ENCODE data around the gene MERTK. TPM values are rescaled to one million over a fixed set of nuclear protein-coding genes. Genes with fewer than 3 reads are reported as not detected.
"Not testable (repeated sequence)": the region's sequence is repeated elsewhere in the genome, so short reads cannot be mapped to it uniquely, and the experiment has no call there.

The MERTK gene
- total RNA-seq, 1 experiment from 2014 or later, result 39.2 TPM

- TF ChIP-seq, protein P1, sequence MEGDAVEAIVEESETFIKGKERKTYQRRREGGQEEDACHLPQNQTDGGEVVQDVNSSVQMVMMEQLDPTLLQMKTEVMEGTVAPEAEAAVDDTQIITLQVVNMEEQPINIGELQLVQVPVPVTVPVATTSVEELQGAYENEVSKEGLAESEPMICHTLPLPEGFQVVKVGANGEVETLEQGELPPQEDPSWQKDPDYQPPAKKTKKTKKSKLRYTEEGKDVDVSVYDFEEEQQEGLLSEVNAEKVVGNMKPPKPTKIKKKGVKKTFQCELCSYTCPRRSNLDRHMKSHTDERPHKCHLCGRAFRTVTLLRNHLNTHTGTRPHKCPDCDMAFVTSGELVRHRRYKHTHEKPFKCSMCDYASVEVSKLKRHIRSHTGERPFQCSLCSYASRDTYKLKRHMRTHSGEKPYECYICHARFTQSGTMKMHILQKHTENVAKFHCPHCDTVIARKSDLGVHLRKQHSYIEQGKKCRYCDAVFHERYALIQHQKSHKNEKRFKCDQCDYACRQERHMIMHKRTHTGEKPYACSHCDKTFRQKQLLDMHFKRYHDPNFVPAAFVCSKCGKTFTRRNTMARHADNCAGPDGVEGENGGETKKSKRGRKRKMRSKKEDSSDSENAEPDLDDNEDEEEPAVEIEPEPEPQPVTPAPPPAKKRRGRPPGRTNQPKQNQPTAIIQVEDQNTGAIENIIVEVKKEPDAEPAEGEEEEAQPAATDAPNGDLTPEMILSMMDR (IDR thresholded peaks at IDR 0.05; ENCODE audit: insufficient read depth in 1 of 2, low read depth in 1 of 2, low read length in 1 of 2, severe bottlenecking in 1 of 2, unreplicated experiment in 1 of 2), result no peak
- no peaks in the 10 kb centered on the region for H3K4me1 ChIP-seq
- peaks cover 1% of the 10 kb centered on the region; the same call in 1 of the 2 replicates for H3K36me3 ChIP-seq (ENCODE audit: control insufficient read depth, insufficient read depth, low read length)
- CTCF ChIA-PET, result no interaction called here
- Mint-ChIP-seq H3K9me3 (ENCODE audit: unreplicated experiment) (peaks cover 10% of the 10 kb centered on the region), H3K27me3 (ENCODE audit: insufficient read depth, unreplicated experiment) (no peaks in the 10 kb centered on the region), H3K36me3 (ENCODE audit: insufficient read depth, unreplicated experiment) (peaks cover 55% of the 10 kb centered on the region), H3K27ac (ENCODE audit: unreplicated experiment) (no peak overlapping the region), H3K4me1 (ENCODE audit: low read depth, unreplicated experiment) (no peaks in the 10 kb centered on the region), H3K4me3 (ENCODE audit: unreplicated experiment) (no peak overlapping the region)
- no peaks in the 10 kb centered on the region; the same call in 1 of the 2 replicates for H3K9me3 ChIP-seq
- no TSS peak for BruUV-seq (replicated peaks)
- H3K4me3 ChIP-seq (ENCODE audit: low read depth, low read length), result no peak overlapping the region
- H3K27me3 ChIP-seq (replicated peaks; ENCODE audit: control insufficient read depth, insufficient read depth, low read length), result no peaks in the 10 kb centered on the region
- DNase-seq, result no peak
- POLR2A ChIA-PET, result no interaction called here
- intact Hi-C loops (cut with micrococcal nuclease; ENCODE audit: unreplicated experiment), result no loop called here
Observed at GRCh38 chr2:112065486-112065885, 167.1 kb downstream of the MERTK start.

- TF ChIP-seq, protein P1 (IDR thresholded peaks at IDR 0.05; ENCODE audit: insufficient read depth in 1 of 2, low read depth in 1 of 2, low read length in 1 of 2, severe bottlenecking in 1 of 2, unreplicated experiment in 1 of 2), result no peak
- ChIA-PET POLR2A (no interaction called here), CTCF (no interaction called here)
- H3K36me3 ChIP-seq (ENCODE audit: control insufficient read depth, insufficient read depth, low read length), result peaks cover 1% of the 10 kb centered on the region; the same call in 1 of the 2 replicates
- intact Hi-C loops (cut with micrococcal nuclease; ENCODE audit: unreplicated experiment), result no loop called here
- DNase-seq, result no peak
- no TSS peak for BruUV-seq (replicated peaks)
- no peaks in the 10 kb centered on the region for H3K27me3 ChIP-seq (replicated peaks; ENCODE audit: control insufficient read depth, insufficient read depth, low read length)
- H3K4me1 Mint-ChIP-seq (ENCODE audit: low read depth, unreplicated experiment), result no peaks in the 10 kb centered on the region
- H3K4me1 ChIP-seq, result no peaks in the 10 kb centered on the region
- no peak overlapping the region for H3K27ac Mint-ChIP-seq (ENCODE audit: unreplicated experiment)
- no peak overlapping the region for H3K4me3 ChIP-seq (ENCODE audit: low read depth, low read length)
- H3K9me3 Mint-ChIP-seq (ENCODE audit: unreplicated experiment), result peaks cover 10% of the 10 kb centered on the region
- no peaks in the 10 kb centered on the region; the same call in 1 of the 2 replicates for H3K9me3 ChIP-seq
- no peak overlapping the region for H3K4me3 Mint-ChIP-seq (ENCODE audit: unreplicated experiment)
- peaks cover 55% of the 10 kb centered on the region for H3K36me3 Mint-ChIP-seq (ENCODE audit: insufficient read depth, unreplicated experiment)
- no peaks in the 10 kb centered on the region for H3K27me3 Mint-ChIP-seq (ENCODE audit: insufficient read depth, unreplicated experiment)
Observed at GRCh38 chr2:112065966-112066365, 167.6 kb downstream of the MERTK start.

GRCh38 chr2:112069794-112070193, 171.4 kb downstream of the MERTK start:
- peaks cover 72% of the 10 kb centered on the region for H3K36me3 Mint-ChIP-seq (ENCODE audit: insufficient read depth, unreplicated experiment)
- H3K36me3 ChIP-seq (ENCODE audit: control insufficient read depth, insufficient read depth, low read length); BruUV-seq (replicated peaks); CTCF ChIA-PET; H3K9me3 ChIP-seq; POLR2A ChIA-PET; H3K9me3 Mint-ChIP-seq (ENCODE audit: unreplicated experiment); H3K4me1 ChIP-seq; DNase-seq; intact Hi-C loops (cut with micrococcal nuclease; ENCODE audit: unreplicated experiment); H3K27me3 ChIP-seq (replicated peaks; ENCODE audit: control insufficient read depth, insufficient read depth, low read length); H3K4me3 Mint-ChIP-seq (ENCODE audit: unreplicated experiment); H3K27me3 Mint-ChIP-seq (ENCODE audit: insufficient read depth, unreplicated experiment); H3K4me1 Mint-ChIP-seq (ENCODE audit: low read depth, unreplicated experiment); H3K4me3 ChIP-seq (ENCODE audit: low read depth, low read length); H3K27ac Mint-ChIP-seq (ENCODE audit: unreplicated experiment): not testable (repeated sequence)

DNA sequence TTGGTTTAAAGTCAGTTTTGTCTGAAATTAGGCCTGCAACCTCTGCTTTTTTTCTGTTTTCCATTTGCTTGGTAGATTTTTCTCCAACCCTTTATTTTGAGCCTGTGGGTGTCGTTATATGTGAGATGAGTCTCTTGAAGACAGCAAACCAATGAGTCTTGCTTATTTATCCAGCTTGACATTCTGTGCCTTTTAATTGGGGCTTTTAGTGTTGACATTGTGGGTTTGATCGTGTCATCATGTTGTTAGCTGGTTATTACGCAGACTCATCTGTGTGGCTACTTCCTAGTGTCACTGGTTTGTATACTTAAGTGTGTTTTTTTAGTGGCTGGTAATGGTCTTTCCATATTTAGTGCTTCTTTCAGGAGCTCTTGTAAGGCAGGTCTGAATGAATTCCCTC, 175.5 kb downstream of the MERTK start:
- Histone ChIP-seq H3K36me3 (ENCODE audit: control insufficient read depth, insufficient read depth, low read length) (peaks cover 4% of the 10 kb centered on the region), H3K9me3 (no peaks in the 10 kb centered on the region), H3K4me1 (peaks cover 15% of the 10 kb centered on the region), H3K27me3 (replicated peaks; ENCODE audit: control insufficient read depth, insufficient read depth, low read length) (no peaks in the 10 kb centered on the region), H3K4me3 (ENCODE audit: low read depth, low read length) (no peak overlapping the region)
- Mint-ChIP-seq H3K36me3 (ENCODE audit: insufficient read depth, unreplicated experiment) (peaks cover 58% of the 10 kb centered on the region), H3K27ac (ENCODE audit: unreplicated experiment) (no peak overlapping the region), H3K4me1 (ENCODE audit: low read depth, unreplicated experiment) (peaks cover 9% of the 10 kb centered on the region), H3K27me3 (ENCODE audit: insufficient read depth, unreplicated experiment) (no peaks in the 10 kb centered on the region), H3K9me3 (ENCODE audit: unreplicated experiment) (peaks cover 8% of the 10 kb centered on the region), H3K4me3 (ENCODE audit: unreplicated experiment) (no peak overlapping the region)
- intact Hi-C loops (cut with micrococcal nuclease; ENCODE audit: unreplicated experiment), result no loop called here
- TF ChIP-seq, protein P1 (IDR thresholded peaks at IDR 0.05; ENCODE audit: insufficient read depth in 1 of 2, low read depth in 1 of 2, low read length in 1 of 2, severe bottlenecking in 1 of 2, unreplicated experiment in 1 of 2), result no peak
- ChIA-PET CTCF (interaction anchor here (0.7 kb wide), 1 partner anchor 186 kb away, joined by 6 read pairs; no protein-coding TSS in a partner anchor), POLR2A (no interaction called here)
- DNase-seq, result no peak
- BruUV-seq (replicated peaks), result no TSS peak

Measured in Caco-2 (cell line).